Neural progenitor cell (in vitro differentiated cells): ENCODE data around the gene DLG2. TPM values are rescaled to one million over a fixed set of nuclear protein-coding genes. Genes with fewer than 3 reads are reported as not detected.

Experiments used
- DNase-seq: peaks from one replicate; pipeline ENCODE4 v3.0.0-alpha.2; 2016; ENCODE audit warnings: low spot score
- H2AFZ ChIP-seq: fragments of 200-600 bp; sonication (generic); replicated peaks from 2 replicates; pipeline ENCODE4 v1.6.1; 2016; ENCODE audit warnings: antibody characterized with exemption
- H3F3A ChIP-seq: fragments of 200-600 bp; sonication (generic); 2 replicates; pipeline ENCODE4 v1.6.1; 2016; ENCODE audit warnings: antibody characterized with exemption, low read depth
- H3K27ac ChIP-seq: fragments of 200-600 bp; sonication (generic); 2 replicates; pipeline ENCODE4 v1.5.1; 2016; ENCODE audit warnings: mild to moderate bottlenecking
- H3K27me3 ChIP-seq: fragments of 200-600 bp; sonication (generic); 2 replicates; pipeline ENCODE4 v1.6.1; 2016; ENCODE audit warnings: mild to moderate bottlenecking, moderate library complexity
- H3K36me3 ChIP-seq: fragments of 200-600 bp; sonication (generic); 2 replicates; pipeline ENCODE4 v1.5.1; 2016
- H3K4me1 ChIP-seq: fragments of 200-600 bp; sonication (generic); 2 replicates; pipeline ENCODE4 v1.6.1; 2016; ENCODE audit warnings: mixed run types
- H3K4me2 ChIP-seq: fragments of 200-600 bp; sonication (generic); 2 replicates; pipeline ENCODE4 v1.6.1; 2016
- H3K4me3 ChIP-seq: fragments of 200-600 bp; sonication (generic); 2 replicates; pipeline ENCODE4 v1.5.1; 2016
- H3K79me2 ChIP-seq: fragments of 200-600 bp; sonication (generic); 2 replicates; pipeline ENCODE4 v1.6.1; 2016; ENCODE audit warnings: low read depth
- H3K9ac ChIP-seq: fragments of 200-600 bp; sonication (generic); 2 replicates; pipeline ENCODE4 v1.6.1; 2016
- H3K9me3 ChIP-seq: fragments of 200-600 bp; sonication (generic); 2 replicates; pipeline ENCODE4 v1.5.1; 2016; ENCODE audit warnings: low read depth
- H4K20me1 ChIP-seq: fragments of 200-600 bp; sonication (generic); 2 replicates; pipeline ENCODE4 v1.6.1; 2016; ENCODE audit warnings: low read depth
- H3K27ac Mint-ChIP-seq: 3 replicates; pipeline ENCODE4 v1.8.0; 2021; ENCODE audit warnings: mixed read lengths
- H3K27me3 Mint-ChIP-seq: 2 replicates; pipeline ENCODE4 v1.8.0; 2022; ENCODE audit warnings: low read depth, mild to moderate bottlenecking, inconsistent platforms, moderate library complexity, mixed read lengths; ENCODE audit not compliant: insufficient read depth
- H3K36me3 Mint-ChIP-seq: 3 replicates; pipeline ENCODE4 v1.8.0; 2021; ENCODE audit warnings: mixed read lengths
- H3K4me1 Mint-ChIP-seq: 3 replicates; pipeline ENCODE4 v1.8.0; 2021; ENCODE audit warnings: mixed read lengths
- H3K4me3 Mint-ChIP-seq: 3 replicates; pipeline ENCODE4 v1.8.0; 2021; ENCODE audit warnings: mild to moderate bottlenecking, moderate library complexity, mixed read lengths
- H3K9me3 Mint-ChIP-seq: 3 replicates; pipeline ENCODE4 v1.8.0; 2020; ENCODE audit warnings: mixed read lengths
- CTCF ChIP-seq: fragments of 200-600 bp; sonication (generic); IDR thresholded peaks from 2 replicates; pipeline ENCODE4 v1.5.1; 2017; ENCODE audit warnings: antibody characterized with exemption, mild to moderate bottlenecking
- EZH2 ChIP-seq: fragments of 200-600 bp; sonication (generic); IDR thresholded peaks from 2 replicates; pipeline ENCODE4 v1.6.1; 2017; ENCODE audit warnings: antibody characterized with exemption, mild to moderate bottlenecking, moderate library complexity
- EZH2phosphoT487 ChIP-seq: fragments of 200-600 bp; sonication (generic); IDR thresholded peaks from 2 replicates; pipeline ENCODE4 v1.6.1; 2017; ENCODE audit warnings: antibody characterized with exemption
- total RNA-seq: library from RNA; depleted of rRNA; stranded (reverse); fragments of >200 nt; gene quantifications from 2 replicates; pipeline ENCODE4 v1.2.3, GENCODE V29; 2015; ENCODE audit warnings: low replicate concordance

The DLG2 gene
- total RNA-seq, 1 donor from 2014 or later, result 7.5 TPM

GRCh38 chr11:84812471-84812969 lies 814.6 kb downstream of the DLG2 start:
- Histone ChIP-seq H3K27me3 (no peaks in the 10 kb centered on the region), H3K79me2 (no peaks in the 10 kb centered on the region), H3K9ac (no peak overlapping the region), H4K20me1 (no peaks in the 10 kb centered on the region), H3K36me3 (no peaks in the 10 kb centered on the region), H3K4me3 (no peak overlapping the region), H3F3A (no peaks in the 10 kb centered on the region), H2AFZ (no peak overlapping the region), H3K4me2 (no peak overlapping the region), H3K4me1 (no peaks in the 10 kb centered on the region), H3K27ac (no peak overlapping the region), H3K9me3 (no peaks in the 10 kb centered on the region)
- TF ChIP-seq CTCF (no peak), EZH2 (no peak), EZH2phosphoT487 (no peak)
- Mint-ChIP-seq H3K9me3 (no peaks in the 10 kb centered on the region), H3K4me1 (peaks cover 5% of the 10 kb centered on the region), H3K27me3 (no peaks in the 10 kb centered on the region), H3K4me3 (no peak overlapping the region), H3K36me3 (no peaks in the 10 kb centered on the region), H3K27ac (no peak overlapping the region)
- DNase-seq, result no peak

GRCh38 chr11:84806354-84806753 lies 820.8 kb downstream of the DLG2 start:
- no peaks in the 10 kb centered on the region for H3K79me2 ChIP-seq
- TF ChIP-seq CTCF (no peak), EZH2 (no peak), EZH2phosphoT487 (no peak)
- H3K27me3 Mint-ChIP-seq, result no peaks in the 10 kb centered on the region
- H3K9ac ChIP-seq, result no peak overlapping the region
- no peaks in the 10 kb centered on the region for H3K4me1 ChIP-seq
- no peak overlapping the region for H3K27ac Mint-ChIP-seq
- no peaks in the 10 kb centered on the region for H3F3A ChIP-seq
- H3K4me3 ChIP-seq, result no peak overlapping the region
- peaks cover 2% of the 10 kb centered on the region for H3K36me3 Mint-ChIP-seq
- H3K4me2 ChIP-seq, result no peak overlapping the region
- no peak for DNase-seq
- H3K4me1 Mint-ChIP-seq, result no peaks in the 10 kb centered on the region
- H4K20me1 ChIP-seq, result no peaks in the 10 kb centered on the region
- H3K9me3 ChIP-seq, result peaks cover 15% of the 10 kb centered on the region
- no peak overlapping the region for H3K27ac ChIP-seq
- no peak overlapping the region for H2AFZ ChIP-seq
- no peak overlapping the region for H3K4me3 Mint-ChIP-seq
- H3K9me3 Mint-ChIP-seq, result peaks cover 19% of the 10 kb centered on the region
- no peaks in the 10 kb centered on the region for H3K27me3 ChIP-seq
- no peaks in the 10 kb centered on the region for H3K36me3 ChIP-seq

GRCh38 chr11:84804041-84804440 lies 823.1 kb downstream of the DLG2 start:
- H3K9me3 ChIP-seq, result peaks cover 15% of the 10 kb centered on the region
- Mint-ChIP-seq H3K4me3 (no peak overlapping the region), H3K36me3 (peaks cover 2% of the 10 kb centered on the region), H3K9me3 (peaks cover 19% of the 10 kb centered on the region), H3K27me3 (no peaks in the 10 kb centered on the region), H3K4me1 (peaks cover 4% of the 10 kb centered on the region), H3K27ac (no peak overlapping the region)
- no peaks in the 10 kb centered on the region for H3K79me2 ChIP-seq
- TF ChIP-seq EZH2 (no peak), EZH2phosphoT487 (no peak), CTCF (no peak)
- no peaks in the 10 kb centered on the region for H3K4me1 ChIP-seq
- H3F3A ChIP-seq, result no peaks in the 10 kb centered on the region
- no peaks in the 10 kb centered on the region for H3K27me3 ChIP-seq
- no peaks in the 10 kb centered on the region for H3K36me3 ChIP-seq
- no peak overlapping the region for H3K27ac ChIP-seq
- no peak overlapping the region for H2AFZ ChIP-seq
- H4K20me1 ChIP-seq, result no peaks in the 10 kb centered on the region
- H3K9ac ChIP-seq, result no peak overlapping the region
- DNase-seq, result no peak
- no peak overlapping the region for H3K4me2 ChIP-seq
- H3K4me3 ChIP-seq, result no peak overlapping the region
